Measurements from ENCODE around the gene HMSD. TPM values are rescaled to one million over a fixed set of nuclear protein-coding genes. Genes with fewer than 3 reads are reported as not detected.

Gene HMSD, protein sequence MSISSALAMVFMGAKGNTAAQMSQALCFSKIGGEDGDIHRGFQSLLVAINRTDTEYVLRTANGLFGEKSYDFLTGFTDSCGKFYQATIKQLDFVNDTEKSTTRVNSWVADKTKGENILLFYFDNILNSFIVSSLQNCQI
- not detected in 2 replicates for total RNA-seq

DNA sequence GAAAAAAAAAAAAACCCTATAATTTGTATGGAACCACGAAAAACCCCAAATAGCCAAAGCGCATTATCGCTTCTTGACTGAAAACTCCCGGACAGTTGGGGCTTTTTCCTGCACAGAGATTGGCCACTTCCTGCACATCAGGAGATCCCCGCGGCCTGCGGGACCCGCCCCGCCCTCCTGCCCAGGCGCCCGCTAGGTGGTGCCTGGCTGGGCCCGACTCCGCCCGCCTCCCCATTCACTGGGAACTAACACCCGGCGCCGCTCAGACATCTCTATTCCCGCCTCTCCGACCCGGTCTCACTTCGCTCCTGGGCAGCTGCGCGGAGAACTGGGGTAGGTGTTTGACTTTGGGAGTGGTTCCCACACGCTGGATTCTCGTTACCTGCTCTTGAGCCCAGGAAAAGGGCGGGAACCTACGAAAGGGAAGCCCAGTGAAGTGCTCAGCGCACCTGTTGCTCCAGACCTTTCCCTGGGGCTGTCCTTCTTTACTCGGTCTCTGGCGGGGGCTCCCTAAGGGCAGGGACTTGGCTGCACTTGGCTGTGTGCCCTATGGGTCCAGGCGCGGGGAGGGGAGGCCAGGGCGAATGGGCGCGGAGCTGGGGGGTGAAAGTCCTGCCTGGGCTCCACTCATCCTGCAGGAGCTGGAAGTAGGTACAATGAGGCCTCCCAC is at the start of gene HMSD:
Gene HMSD, plus strand, starts transcription at position 234 of the 670 bp plus-strand sequence. CDS start 4,155 bp downstream, outside the sequence.

DNA sequence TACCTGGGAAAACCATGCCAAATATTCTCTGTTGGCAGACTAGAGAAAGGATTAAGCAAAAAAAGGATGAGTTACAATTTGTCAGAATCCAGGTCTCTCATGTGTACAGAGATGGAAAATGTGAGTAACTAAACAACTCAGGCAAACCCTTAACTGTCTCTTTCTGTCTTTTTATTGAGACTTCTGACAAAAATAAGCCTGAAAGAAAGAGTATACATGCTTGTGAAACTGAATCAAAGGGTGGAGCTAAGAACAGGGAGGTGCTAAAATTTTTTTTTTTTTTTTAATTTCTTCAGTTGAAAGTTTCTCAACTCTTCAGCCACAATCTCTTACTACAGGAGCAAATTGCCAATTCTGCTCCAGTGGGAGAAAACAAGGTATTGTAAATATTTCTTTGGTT is 41.4 kb upstream of the HMSD start, which contains the start of gene SERPINB10:
Gene SERPINB10, plus strand, starts transcription at position 295 of the 400 bp plus-strand sequence. CDS start 7,553 bp downstream, outside the sequence.

DNA sequence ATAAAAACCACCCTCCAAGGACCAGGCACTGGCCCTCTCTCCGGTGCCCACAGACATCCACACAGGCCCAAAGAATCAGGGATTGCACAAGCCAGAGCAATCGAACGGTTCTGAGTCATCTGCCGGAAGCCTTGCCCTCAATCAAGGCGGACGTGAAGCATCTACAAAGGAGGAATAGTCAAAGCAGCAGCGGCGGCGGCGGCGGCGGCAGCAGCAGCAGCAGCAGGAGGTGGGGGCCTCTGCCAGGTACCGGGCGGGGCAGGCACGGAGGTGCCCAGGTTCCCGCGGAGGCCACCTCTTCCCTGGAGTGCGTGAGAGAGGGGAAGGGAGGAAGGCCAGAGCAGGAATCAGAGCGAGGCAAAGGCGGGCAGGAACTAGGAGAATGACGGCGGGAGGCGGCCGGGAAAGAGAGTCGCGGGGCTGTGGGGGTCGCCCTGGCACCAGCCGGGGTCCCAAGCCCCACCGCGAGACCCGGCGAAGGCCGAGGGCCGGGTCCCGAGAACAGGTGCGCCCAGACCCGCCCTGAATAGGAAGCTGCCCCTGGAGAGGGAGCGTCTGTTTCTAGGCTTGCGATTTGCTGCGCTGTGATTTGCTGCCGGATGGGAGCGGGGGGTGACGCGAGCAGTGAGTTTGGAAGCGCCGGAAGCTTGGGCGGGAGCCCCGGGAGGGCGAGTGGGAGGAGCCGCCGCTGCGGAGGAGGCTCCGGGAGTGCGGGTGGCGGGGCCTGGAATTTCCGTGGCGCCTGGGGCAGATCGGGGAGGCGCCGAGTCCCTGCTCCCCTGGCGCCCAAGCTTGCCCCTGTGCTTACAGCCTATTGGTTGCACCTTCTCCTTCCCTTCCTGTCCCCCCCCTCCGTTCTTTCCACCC is 21.1 kb downstream of the HMSD start, which contains the start of gene SERPINB8:
Gene SERPINB8, plus strand, starts transcription at position 140 of the 867 bp plus-strand sequence. CDS start 8,228 bp downstream, outside the sequence.

Other genes with a start within 250 kb of the HMSD start
- gene SERPINB11, start 246.3 kb upstream of the HMSD start, total RNA-seq: not detected in 2 replicates
- gene SERPINB7, start 173.9 kb upstream of the HMSD start, total RNA-seq: 0.68 TPM in 1 of 2 replicates, not detected in the other
- 0.47 and 2.2 TPM in 2 replicates for gene SERPINB2, start 61.6 kb upstream of the HMSD start, total RNA-seq
- gene SERPINB10, start 41.3 kb upstream of the HMSD start, total RNA-seq: 5.4 TPM in 1 of 2 replicates, not detected in the other
- gene SERPINB8, start 20.8 kb downstream of the HMSD start, total RNA-seq: 3.3 and 4.3 TPM in 2 replicates
- gene LINC00305, start 199.8 kb downstream of the HMSD start, total RNA-seq: not detected in 2 replicates